ENCODE data around the gene EGFL7.
"Not testable (repeated sequence)": the region's sequence is repeated elsewhere in the genome, so short reads cannot be mapped to it uniquely, and the experiment has no call there.

EGFL7 gene

DNA sequence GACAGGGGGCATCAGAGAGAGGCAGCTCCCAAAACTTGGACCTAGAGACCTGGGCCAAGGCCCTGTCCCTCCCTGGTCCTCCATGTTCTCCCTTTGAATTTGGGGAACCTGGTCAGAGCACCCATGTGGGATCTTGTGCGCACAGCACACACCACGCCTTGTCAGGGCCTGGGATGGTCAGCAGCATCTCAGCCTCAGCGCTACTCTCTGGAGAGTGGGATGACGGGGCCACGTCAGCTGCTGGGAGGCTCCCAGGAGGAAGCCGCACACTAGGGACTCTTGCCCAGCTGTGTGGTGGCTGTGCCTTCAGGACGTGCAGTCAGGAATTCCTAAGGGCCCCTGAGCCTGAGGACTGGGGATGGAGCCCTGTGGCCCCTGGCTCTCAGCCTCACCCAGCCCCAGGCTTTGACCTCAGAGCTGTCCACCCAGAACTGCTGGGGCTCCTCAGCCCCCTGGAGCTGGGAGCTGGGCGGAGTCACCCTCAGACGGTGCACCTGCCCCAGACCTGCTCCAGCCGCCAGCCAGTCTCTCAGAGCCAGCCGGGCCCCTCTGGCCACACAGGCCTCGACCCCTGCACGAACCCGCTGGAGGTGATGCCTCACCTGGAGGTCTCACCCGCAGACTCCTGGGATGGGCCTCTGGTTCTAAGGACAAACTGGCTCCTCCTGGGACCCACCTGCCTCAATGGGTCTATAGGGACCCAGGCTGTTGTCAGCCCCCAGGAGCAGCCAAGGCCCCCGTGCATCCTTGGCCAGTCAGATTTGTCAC, 38.3 kb upstream of the EGFL7 start:
- no peak for DNase-seq (ENCODE audit: low read depth)

DNA sequence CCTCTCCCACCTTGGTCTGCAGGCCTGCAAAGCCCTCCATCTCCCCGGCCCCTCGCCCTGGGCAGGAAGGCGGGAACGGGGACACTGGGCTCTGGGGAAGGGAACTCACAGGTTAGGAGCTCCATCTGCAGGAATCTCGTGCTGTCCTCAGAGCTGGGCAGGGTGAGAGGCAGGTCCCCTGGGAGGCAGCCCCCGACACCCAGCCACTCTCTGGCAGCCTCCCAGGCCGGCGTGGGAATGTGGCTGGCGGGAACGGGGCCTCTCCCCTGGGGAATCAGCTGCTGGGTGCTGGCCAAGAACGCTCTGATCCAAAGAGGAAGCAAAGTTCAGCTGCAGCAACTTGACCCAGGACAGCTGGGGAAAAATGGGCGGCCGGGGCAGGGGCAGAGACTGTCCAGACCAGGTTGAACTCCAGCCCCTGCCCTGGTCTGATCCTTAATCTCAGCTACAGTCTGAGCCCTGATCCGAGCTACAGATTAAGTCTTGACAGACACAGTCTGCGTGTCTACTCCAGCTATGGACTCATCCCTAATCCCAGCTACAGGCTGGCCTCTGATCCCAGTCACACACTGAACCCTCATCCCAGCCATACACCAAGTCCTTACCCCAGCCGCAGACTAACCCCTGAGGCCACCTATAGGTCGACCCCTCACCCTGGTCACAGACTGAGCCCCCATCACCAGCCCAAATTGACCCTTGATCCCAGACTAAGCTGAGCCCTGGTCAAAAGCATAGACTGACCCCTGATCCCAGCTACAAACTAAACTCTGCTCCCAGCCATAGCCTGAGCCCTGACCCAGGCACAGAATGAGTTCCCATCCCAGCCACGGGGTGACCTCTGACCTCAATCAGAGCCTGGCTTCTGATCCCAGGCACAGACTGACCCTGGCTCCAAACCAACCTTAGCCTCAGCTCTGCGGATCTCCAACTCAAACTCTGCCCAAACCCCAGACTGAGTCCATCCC, 37.3 kb upstream of the EGFL7 start:
- DNase-seq (ENCODE audit: low read depth), result no peak

DNA sequence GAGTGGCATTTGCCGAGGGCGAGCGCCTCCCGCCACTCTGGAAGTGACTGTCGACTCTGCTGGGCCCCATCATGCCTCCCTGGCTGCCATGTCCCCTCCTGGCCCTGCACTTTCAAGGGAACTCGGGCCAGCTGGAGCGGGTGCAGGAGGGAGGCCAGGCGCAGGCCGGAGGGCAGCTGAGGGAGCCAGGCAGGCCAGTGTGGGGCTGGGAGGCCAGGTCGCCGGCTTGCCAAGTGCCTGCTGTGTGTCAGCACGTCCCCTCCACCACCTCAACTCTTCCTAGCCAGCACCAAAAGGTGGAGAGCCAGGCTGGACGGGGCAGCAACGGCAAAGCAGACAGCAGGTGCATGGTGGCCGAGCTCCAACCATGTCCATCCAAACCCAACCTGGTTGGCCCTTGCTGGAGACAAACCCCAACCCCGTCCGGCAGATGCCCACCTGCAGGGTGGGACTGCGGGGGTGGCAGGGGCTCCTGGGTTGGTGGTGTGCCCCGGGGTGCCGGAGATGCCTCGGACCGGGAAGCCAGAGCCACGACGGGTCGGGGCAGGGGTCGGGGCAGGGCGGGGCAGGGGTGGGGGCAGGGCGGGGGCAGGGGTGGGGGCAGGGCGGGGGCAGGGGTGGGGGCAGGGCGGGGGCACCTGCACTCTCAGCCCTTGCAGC, 36.5 kb upstream of the EGFL7 start:
- no peak for DNase-seq (ENCODE audit: low read depth)

DNA sequence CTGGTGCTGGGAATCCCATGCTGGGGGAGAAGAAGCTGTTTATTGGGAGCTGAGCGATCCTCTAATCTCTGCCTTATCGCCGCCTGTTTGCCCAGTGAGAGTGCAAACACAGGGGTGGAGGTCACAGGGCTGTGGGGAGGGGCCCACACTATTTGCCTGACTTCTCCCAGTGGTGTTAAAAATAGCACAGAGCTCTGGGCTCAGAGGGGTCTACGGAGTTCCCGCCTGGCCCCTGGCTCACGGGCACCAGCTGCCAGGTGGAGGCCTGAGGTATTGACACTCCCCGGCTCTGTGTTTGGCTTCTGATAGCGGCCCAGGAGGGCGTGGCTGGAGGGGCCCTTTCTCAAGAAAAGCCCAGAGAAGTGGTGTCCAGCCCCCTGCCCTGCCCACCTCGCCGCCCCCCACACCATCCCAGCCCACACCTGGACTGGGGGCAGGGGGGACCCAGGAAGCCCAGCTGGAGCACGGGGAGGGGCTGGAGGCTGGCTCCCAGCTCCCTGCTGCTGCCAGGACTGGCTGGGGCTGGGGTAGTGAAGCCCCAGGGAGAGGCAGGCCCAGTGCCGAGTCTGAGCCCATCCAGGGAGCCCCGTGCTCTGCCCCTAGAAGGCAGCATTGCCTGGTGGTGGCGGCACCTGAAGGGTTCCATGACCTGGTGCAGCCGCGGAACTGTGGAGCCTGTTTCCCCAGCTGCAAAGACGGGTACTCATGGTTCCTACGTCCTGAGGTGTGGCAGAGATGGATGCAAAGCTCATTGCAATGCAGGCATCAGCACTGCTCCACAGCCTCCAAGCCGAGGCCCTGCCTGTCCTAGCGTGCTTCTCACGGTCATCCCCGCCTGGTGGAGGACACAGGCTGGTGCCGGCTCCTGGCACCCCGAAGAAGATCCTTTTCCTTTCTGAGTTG, 35.7 kb upstream of the EGFL7 start:
- no peak for DNase-seq (ENCODE audit: low read depth)

DNA sequence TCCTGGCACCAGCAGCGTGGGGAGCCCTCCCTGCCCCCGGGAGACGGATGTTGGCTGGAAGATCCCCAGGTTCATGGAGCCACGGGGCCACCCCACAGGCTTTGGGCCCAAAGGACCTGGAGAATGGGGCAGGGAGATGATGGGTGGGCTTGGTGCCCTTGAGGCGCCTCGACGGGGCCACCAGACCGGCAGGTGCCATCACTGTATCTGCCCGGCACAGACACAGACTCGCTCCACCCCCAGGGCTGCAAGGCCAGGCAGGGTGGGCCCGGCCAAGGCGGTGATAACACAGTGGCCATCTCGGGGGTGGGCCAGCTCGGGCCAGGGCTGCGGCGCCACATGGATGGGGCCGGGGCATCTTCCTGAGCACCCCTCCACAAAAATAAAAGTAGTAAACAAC, 35.0 kb upstream of the EGFL7 start:
- DNase-seq (ENCODE audit: low read depth), result no peak

DNA sequence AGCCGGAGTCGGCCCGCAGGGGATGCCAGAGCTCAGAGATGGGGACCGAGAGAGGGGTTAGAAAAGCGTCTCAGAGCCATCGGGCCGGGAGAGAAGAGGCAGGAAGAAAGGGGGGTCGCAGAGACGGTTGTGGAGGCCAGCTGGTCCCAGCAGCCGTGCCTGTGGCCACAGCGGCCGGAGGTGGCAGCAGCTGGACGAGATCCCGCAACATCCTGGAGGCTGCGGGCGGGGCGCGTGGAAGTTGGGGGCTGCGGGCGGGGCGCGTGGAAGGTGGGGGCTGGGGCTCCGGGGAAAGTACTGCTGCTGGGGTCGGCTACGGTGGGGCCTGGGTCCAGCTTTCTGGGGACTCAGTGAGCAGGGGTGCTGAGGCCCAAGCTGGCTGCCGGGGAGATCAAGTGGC, 34.4 kb upstream of the EGFL7 start:
- DNase-seq (ENCODE audit: low read depth), result no peak

DNA sequence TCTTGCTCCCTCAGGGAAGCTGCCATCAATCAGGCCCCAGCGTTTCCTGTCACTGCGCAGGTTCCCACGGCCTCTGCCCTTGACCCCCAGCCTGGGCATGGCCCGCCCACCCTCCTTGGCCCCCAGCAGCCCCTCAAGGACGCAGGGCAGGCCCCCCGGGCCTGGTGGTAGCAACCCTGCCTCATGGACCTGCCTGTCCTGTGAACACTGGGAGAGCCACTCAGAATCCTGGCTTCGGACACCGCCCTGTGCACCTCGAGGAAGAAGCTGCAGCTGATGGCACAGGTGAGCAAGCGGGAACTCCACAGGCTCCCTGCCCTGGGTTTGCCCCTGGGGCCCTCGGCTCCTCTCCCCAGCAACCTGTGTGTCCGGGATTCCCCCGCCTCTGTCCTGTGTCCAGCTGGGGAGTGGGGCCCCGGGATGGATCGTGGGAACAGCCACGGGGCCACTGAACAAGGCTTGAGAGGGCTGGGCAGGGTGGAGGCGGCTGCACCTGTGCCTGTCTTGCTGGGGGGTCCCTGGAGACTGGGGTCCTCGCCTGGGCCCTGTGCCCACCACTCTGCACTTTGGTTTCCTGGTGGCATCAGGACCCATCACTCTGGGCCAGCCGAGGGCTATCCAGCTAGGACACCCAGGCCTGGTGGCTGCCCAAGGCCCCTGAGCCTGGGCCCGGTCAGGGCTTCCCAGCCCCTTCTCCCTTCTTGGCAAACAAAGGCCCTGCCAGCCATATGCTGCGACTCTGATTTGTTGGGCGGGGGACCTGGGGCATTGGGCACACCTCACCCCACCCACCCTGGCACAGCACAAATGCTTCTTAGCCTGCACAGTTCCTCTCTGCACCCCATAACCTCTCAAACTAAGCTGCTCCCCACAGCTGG, 33.5 kb upstream of the EGFL7 start:
- DNase-seq (ENCODE audit: low read depth), result no peak

DNA sequence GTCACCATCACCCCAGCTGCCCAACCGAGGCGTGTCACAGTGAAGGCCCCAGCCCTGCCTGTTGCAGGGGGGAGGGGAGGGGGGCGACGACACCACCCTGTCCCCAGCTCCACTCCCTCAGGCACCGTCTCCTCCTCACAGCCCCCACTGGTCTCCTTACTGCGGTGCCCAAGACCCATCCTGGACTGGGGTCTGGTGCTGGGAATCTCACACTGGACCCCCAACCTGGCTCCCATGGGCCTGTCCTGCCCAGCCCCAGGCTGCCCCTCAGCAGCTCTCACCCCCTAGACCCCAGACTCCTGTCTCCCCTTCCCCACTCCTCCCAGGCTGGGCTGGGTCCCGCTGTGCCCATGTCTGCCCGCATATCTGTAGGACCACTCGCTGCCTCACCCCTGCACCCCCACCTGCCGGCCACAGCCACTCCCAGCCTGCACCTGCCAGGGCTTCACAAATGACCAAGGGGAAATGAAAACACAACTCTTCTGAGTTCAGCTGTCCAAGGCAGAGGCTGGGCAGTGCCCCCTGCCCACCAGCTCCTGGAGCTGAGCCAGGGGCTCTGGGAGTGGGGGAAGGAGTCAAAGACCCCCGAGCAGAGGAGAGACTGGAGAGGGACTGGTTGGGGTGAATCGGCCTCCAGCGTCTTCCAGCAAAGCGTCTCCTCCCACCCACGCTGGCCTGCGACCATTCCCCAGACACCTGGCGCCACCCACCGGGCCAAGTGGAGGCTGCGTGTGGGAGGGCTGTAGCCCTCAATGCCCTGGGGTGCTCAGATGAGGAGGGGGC, 32.6 kb upstream of the EGFL7 start:
- no peak for DNase-seq (ENCODE audit: low read depth)

DNA sequence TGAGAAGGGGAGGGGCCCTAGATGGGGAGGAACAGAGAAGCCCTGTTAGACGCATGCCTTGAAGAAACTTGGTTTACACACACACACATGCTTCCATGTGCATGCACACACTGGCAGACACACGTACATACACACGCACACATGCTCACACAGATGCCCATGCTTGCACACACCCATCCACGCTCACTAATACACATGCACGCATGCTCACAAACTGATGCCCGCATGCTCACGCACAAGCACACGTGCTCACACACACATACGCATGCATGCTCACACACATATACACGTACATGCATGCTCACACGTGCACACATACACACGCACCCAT, 32.1 kb upstream of the EGFL7 start:
- DNase-seq (ENCODE audit: low read depth), result no peak

DNA sequence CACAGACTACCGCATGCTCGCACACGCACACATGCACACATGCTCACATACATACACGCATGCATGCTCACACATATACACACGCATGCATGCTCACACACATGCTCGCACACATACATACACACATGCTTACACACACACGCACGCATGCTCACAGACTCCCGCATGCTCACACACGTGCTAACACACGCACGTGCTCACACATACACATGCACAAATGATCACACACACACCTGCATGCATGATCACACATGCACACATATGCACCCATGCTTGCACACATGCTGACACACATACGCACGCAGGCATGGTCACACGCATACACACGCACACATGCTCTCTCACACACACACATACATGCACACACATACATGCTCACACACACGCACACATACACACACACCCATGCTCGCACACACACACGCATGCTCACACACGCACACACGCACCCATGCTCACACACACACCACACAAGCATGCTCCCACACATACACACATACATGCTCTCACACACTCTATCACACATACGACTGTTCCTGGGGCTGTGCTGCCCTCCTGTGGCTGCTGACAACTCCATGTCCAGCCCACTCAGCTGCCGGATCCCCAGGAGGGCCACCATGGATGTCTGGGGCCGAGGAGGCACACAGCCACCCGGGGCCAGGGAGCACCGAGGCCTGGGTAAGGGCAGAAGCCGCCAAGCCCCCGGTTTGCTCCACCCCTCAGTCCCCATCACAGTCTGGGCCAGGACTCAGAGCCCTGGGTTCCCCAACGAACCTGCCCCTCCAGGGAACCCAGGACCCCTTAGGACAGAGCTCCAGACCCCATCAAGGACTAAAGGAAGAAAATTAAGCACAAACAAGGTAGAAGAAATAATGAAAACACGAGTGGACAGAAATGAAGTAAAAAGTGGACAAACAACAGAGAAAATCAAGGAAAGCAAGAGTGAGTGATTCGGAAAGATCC, 31.4 kb upstream of the EGFL7 start:
- DNase-seq (ENCODE audit: low read depth), result peak; percentile 31

DNA sequence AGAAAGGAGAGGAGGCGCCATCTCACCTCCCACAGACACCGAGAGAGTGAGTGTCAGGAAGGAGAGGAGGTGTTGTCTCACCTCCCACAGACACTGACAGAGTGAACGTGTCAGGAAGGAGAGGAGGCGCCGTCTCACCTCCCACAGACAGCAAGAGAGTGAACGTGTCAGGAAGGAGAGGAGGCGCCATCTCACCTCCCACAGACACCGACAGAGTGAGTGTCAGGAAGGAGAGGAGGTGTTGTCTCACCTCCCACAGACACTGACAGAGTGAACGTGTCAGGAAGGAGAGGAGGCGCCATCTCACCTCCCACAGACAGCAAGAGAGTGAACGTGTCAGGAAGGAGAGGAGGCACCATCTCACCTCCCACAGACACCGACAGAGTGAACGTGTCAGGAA, 30.6 kb upstream of the EGFL7 start:
- DNase-seq (ENCODE audit: low read depth), result not testable (repeated sequence)

DNA sequence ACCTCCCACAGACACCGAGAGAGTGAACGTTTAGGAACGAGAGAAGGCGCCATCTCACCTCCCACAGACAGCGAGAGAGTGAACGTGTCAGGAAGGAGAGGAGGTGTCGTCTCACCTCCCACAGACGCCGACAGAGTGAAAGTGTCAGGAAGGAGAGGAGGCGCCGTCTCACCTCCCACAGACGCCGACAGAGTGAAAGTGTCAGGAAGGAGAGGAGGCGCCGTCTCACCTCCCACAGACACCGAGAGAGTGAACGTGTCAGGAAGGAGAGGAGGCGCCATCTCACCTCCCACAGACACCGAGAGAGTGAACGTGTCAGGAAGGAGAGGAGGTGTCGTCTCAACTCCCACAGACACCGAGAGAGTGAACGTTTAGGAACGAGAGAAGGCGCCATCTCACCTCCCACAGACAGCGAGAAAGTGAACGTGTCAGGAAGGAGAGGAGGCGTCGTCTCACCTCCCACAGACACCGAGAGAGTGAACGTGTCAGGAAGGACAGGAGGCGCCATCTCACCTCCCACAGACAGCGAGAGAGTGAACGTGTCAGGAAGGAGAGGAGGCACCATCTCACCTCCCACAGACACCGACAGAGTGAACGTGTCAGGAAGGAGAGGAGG, 30.1 kb upstream of the EGFL7 start:
- not testable (repeated sequence) for DNase-seq (ENCODE audit: low read depth)

DNA sequence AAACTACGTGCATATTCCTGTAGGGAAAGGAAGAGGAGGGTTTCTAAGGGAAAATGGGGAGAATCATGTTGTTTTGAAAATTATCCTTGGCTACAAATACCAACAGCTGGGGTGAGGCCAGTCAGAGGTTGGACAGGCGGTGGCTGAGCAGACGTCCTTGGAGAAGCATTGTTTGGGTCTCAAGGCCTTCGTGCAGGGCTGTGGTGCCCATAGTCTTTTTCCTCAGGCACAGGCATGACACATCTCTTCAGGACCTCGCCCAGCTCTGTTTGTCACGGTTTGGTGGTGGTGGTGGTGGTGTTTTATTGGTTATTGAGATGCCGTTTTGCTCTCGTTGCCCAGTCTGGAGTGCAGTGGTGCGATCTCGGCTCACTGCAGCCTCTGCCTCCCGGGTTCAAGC, 27.8 kb upstream of the EGFL7 start:
- no peak for DNase-seq (ENCODE audit: low read depth)

DNA sequence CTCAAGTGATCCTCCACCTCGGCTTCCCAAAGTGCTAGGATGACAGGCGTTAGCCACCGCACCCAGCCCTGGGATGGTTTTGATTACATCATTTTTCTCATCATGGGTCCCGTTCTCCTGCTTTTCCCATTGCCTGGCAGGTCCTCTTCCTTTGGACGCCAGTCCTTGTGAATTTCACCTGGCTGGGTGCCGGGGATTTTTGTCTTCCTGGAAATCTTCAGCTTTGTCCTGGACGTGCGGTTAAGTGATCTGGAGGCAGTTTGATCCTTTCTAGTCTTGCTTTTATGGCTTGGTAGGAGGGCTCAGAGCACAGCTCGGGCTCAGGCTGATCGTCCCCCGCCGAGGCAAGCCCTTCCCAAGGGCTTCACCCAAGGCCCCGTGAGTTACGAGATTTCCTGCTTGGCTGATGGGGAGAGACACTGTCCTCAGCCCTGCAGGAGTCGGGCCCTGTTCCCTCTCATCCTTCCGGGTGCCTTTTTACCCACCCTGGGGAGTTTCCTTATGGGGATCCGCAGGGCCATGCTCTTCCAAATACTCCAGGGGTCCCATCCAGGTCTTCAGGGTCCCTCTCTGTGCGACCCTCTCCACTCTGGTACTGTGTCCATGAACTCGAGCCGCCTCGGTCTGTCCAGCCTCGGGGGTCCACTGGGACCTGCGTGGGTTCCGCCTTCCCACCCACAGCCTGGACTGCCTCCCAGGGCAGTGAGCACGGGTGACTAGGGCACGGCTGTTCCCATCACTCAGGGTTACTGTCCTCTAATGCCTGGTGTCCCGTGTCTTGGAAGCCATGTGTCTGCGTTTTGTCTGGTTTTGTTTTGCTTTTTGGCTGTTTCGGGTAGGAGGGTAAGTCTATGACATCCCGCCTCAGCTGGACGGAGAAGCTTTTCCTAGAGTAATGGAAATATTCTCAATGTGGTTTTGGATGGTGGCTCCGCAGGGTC, 22.3 kb upstream of the EGFL7 start:
- no peak for DNase-seq (ENCODE audit: low read depth)

DNA sequence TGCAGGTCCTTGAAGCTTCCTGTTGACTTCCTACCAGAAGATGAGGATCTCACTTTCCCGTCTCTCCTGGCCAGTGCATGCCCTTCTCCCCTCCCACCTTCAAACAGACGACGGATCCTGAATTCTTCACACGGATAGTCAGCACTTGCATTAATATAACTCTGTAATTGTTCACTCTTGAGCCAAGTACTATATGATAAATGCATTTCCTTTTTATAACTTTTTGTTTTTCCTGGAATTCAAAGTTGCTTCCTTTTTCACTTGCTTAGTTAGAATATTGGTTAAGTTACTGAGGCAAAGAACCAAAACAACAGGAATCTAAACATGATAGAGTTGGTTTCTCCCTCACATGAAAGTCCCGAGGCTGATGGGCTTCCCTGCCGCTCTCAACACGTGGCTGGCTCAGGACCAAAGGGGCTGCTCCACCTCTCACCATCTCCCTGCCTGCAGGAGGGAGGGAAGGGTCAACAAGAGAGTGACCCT, 20.2 kb upstream of the EGFL7 start:
- no peak for DNase-seq (ENCODE audit: low read depth)

DNA sequence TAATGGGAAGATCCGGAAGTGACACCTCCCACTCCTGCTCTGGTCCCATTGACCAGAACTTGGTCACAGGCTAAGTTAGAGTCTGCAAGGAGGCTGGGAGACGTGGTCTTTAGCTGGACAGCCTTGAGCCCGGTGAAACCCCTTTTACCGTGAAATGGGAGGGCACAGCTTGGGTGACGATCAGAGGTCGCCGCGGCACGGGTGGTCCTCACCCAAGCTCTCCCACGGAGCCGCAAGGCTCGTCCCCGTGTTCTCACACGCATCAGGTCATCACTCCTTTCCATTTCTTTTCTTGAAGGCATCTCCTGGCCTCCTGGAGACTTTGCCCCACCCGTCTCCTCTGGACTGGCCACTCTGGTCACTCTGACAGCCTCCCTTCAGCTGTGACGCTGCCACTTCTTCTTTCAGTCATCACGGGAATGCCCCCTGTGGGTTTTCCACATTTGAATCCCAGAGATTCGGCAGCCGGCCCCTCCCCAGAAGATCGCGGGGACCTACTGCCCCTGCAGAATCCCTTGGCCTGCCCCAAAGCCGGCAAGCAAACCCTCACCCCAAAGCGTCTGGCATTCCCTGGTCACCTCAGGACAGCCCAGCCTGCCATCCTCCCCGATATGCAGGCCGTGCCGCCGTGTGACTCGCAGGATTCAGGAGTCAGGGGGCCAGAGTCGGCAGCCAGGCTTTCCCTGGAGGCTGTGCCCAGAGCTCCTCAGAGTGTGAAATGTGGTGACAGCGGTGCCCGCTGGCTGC, 18.9 kb upstream of the EGFL7 start:
- no peak for DNase-seq (ENCODE audit: low read depth)

DNA sequence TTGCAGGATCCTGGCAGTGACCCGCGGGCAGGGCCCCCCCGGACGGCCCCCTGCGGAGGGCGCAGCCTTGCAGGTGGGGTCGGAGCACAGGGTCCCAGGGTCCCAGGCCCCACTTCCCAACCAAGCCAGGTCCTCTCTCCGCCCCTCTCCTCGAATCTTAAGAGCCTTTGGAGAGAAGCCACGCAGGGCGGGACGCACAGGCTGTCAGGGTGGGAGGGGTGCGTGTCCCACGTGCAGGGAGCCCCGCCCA, 18.4 kb upstream of the EGFL7 start:
- DNase-seq (ENCODE audit: low read depth), result no peak
